Raji (cell line): ENCODE data around the gene CACNB1.

ENCODE experiments used
- POLR2A ChIP-seq: IDR thresholded peaks from 2 replicates; pipeline ENCODE4 v1.6.1; 2011; ENCODE audit warnings: low read depth, low read length, control low read depth; ENCODE audit not compliant: insufficient read depth

The CACNB1 gene

GRCh38 chr17:39218906-39219305 lies 21.4 kb upstream of the CACNB1 start:
- TF ChIP-seq POLR2A, result no peak

- no peak for TF ChIP-seq POLR2A
These were observed 20.4 kb upstream of the CACNB1 start for GRCh38 chr17:39217734-39218369.

GRCh38 chr17:39213852-39214251 lies 16.4 kb upstream of the CACNB1 start:
- TF ChIP-seq POLR2A, result no peak

- no peak for TF ChIP-seq POLR2A
These were observed 15.5 kb upstream of the CACNB1 start for GRCh38 chr17:39212841-39213480.

GRCh38 chr17:39212195-39212810 lies 14.8 kb upstream of the CACNB1 start:
- no peak for TF ChIP-seq POLR2A

- TF ChIP-seq POLR2A, result no peak
These were observed 12.6 kb upstream of the CACNB1 start for GRCh38 chr17:39210093-39210434.

GRCh38 chr17:39209317-39210092 lies 12.0 kb upstream of the CACNB1 start:
- TF ChIP-seq POLR2A, result no peak

GRCh38 chr17:39208893-39209292 lies 11.4 kb upstream of the CACNB1 start:
- peak; percentile 43 for TF ChIP-seq POLR2A

- TF ChIP-seq POLR2A, result no peak
These were observed 10.7 kb upstream of the CACNB1 start for GRCh38 chr17:39208136-39208535.

- TF ChIP-seq POLR2A, result peak; percentile 41; the same call in 1 of the 2 replicates
These were observed 7.7 kb upstream of the CACNB1 start for GRCh38 chr17:39205112-39205526.

- no peak for TF ChIP-seq POLR2A
These were observed 6.8 kb upstream of the CACNB1 start for GRCh38 chr17:39204245-39204644.

GRCh38 chr17:39200957-39201510 lies 3.6 kb upstream of the CACNB1 start:
- TF ChIP-seq POLR2A, result no peak

GRCh38 chr17:39200070-39200879 lies 2.8 kb upstream of the CACNB1 start, which contains the start of gene RPL19:
Gene RPL19, plus strand, starts transcription at chr17:39200283. Its CDS starts 62 bp downstream, at chr17:39200345.
- peak; percentile 88 for TF ChIP-seq POLR2A

- peak; percentile 70 for TF ChIP-seq POLR2A
These were observed 2.3 kb upstream of the CACNB1 start for GRCh38 chr17:39199820-39200069.

- no peak for TF ChIP-seq POLR2A
These were observed 707 bp upstream of the CACNB1 start for GRCh38 chr17:39198186-39198566.
